UCSD-AML1 (cell line): ENCODE results near the gene NOP53.
A peak's percentile ranks its signal among the peaks of the same experiment; 100 is the strongest.
"Not testable (repeated sequence)": the region's sequence is repeated elsewhere in the genome, so short reads cannot be mapped to it uniquely, and the experiment has no call there.

Experiments
- DNase-seq: peaks from one replicate; lab custom pipeline; 2025; ENCODE audit not compliant: unreplicated experiment; lab: John Stamatoyannopoulos, UW

NOP53 gene

GRCh38 chr19:47752440-47753211, 7.3 kb downstream of the NOP53 start:
- no peak for DNase-seq

- DNase-seq, result no peak
Measured at GRCh38 chr19:47754206-47755064, 9.1 kb downstream of the NOP53 start.

- DNase-seq, result no peak
Measured at GRCh38 chr19:47755065-47755761, 9.9 kb downstream of the NOP53 start.

GRCh38 chr19:47755762-47756626, 10.6 kb downstream of the NOP53 start:
- DNase-seq, result no peak

- DNase-seq, result no peak
Measured at GRCh38 chr19:47756627-47756929, 11.2 kb downstream of the NOP53 start.

- DNase-seq, result no peak
Measured at GRCh38 chr19:47756953-47757608, 11.7 kb downstream of the NOP53 start.

GRCh38 chr19:47757617-47758442, 12.5 kb downstream of the NOP53 start:
- no peak for DNase-seq

GRCh38 chr19:47758443-47758804, 13.1 kb downstream of the NOP53 start:
- no peak for DNase-seq

GRCh38 chr19:47760632-47760999, 15.3 kb downstream of the NOP53 start:
- DNase-seq, result no peak

- DNase-seq, result no peak
Measured at GRCh38 chr19:47761566-47761965, 16.2 kb downstream of the NOP53 start.

GRCh38 chr19:47762151-47762550, 16.8 kb downstream of the NOP53 start:
- DNase-seq, result no peak

GRCh38 chr19:47762615-47763308, 17.4 kb downstream of the NOP53 start:
- DNase-seq, result no peak

- not testable (repeated sequence) for DNase-seq
Measured at GRCh38 chr19:47764705-47765104, 19.4 kb downstream of the NOP53 start.

- peak; percentile 71 for DNase-seq
Measured at GRCh38 chr19:47765523-47766358, 20.4 kb downstream of the NOP53 start.

- DNase-seq, result no peak
Measured at GRCh38 chr19:47766359-47766620, 20.9 kb downstream of the NOP53 start.

- no peak for DNase-seq
Measured at GRCh38 chr19:47766670-47767069, 21.3 kb downstream of the NOP53 start.

GRCh38 chr19:47767349-47767748, 22.0 kb downstream of the NOP53 start:
- DNase-seq, result no peak

GRCh38 chr19:47768604-47769003, 23.3 kb downstream of the NOP53 start:
- DNase-seq, result no peak
